Adipose tissue (tissue), 3 donors: ENCODE measurements around the gene POLR2L. TPM values are rescaled to one million over a fixed set of nuclear protein-coding genes. Genes with fewer than 3 reads are reported as not detected.

ENCODE experiments used
- H3K27ac ChIP-seq: one replicate; pipeline ENCODE4 v1.5.1; 2013; ENCODE audit warnings: low read depth, low read length
- WGBS, 3 donors: extraction: QIAGEN DNeasy Blood & Tissue Kit; methylation state at CpG; one replicate each; pipeline ENCODE4 v1.1.7; 2013; 5-methylcytosine and 5-hydroxymethylcytosine counted together
- polyA plus RNA-seq, 3 donors: library from polyadenylated mRNA; stranded (reverse); fragments of 200-250 nt; gene quantifications; one replicate each; pipeline ENCODE4 v1.2.3, GENCODE V29; 2013
- donor health status: healthy with polysubstance abuse.
- donor health status: Bipolar disorder and iron deficiency.
- donor health status: healthy.

Gene POLR2L
- polyA plus RNA-seq, 3 donors, result 126 to 454 (median 290) TPM

DNA sequence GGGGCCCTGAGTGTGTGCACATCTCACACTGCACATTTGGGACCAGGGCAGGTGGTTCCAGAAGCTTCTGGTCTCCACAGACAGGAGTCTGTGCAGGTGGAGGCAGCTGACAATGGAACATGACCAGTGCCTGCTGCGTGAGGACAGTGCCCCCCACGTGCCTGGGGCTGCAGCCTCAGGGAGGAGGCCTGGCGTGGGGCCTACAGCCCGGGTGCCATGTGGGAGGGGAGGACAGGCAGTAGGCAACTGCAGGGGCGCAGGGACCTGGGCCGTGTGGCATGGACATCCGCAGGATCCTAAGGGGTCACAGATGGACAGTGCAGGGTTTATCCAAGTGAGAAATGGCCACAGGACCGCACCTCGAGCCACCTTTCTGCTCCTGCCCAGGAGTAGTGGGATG is 29.1 kb upstream of the POLR2L start:
- 73 to 83% (median 75%) methylated on average over 9 of the region's 9 CpGs for WGBS, 3 donors

DNA sequence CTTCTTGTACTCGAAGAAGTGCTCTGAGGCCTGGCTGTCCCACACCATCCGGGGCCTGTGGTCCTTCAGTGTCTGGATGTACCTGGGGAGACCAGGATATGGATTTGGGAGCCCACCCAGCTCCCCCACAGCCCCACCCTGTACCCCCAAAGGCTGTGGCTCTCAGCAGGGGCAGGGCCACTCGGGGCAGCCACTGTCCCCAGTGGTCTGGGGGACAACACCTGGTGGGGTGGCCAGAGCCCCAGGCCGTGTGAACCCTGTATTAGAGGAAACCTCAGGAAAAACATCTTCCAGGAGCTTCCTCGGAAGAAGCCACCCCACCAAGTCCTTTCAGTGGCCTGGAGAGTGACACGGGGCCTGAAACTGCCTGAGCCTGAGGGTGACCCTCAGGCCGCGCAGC is 28.1 kb upstream of the POLR2L start:
- no peak overlapping the region for H3K27ac ChIP-seq
- 84 to 91% (median 88%) methylated on average over 8 of the region's 8 CpGs for WGBS, 3 donors

More for the DNA sequence above, 29.1 kb upstream of the POLR2L start:
- H3K27ac ChIP-seq, result no peak overlapping the region

DNA sequence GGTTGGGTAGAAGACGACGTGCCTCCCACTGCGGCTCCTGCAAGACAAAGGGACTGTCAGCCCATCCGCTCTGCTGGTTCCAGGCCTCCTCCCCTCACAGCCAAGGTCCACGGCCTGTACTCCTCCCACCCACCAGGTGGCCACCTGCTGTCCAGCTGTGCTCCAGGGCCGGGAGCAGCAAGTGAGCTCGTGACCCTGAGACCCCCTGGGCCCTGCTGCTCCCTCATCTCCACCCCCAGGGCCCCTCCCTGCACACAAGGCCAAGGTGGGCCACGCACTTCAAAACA is 27.7 kb upstream of the POLR2L start:
- 72 to 79% (median 73%) methylated on average over 8 of the region's 8 CpGs for WGBS, 3 donors
- H3K27ac ChIP-seq, result no peak overlapping the region

DNA sequence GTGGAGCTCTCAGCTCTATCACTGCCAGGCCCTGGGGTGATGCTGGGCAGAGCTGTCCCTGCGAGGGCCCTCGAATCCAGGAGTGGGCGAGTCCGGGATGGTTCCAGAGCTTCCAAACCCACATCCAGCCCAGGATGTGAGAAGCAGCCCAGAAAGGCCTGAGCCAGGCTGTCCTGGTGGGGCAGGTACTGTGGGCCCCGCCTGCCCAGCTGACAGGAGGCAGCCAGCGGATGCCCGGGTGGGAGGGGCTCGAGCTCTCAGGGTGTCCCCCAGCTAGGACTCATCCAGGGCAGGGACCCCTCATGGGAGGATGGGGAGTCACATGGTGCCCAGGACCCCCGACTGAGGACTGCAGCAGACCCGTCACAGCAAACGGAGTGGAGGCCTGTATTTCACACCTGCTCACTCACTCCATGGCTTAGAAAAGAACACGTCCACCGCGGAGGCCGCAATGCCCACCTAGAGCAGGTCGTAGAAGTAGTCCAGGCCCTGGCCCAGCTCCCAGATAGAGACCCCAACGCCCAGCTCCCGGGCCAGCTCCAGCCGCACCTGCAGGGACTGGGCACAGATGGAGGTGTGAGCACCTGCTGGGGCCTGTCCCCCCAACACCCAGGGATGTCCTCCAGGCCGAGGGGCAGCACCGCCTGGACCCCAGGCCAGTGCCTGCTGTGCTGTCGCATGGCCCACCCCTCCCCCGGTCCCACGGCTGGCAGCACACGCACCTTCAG is 27.2 kb upstream of the POLR2L start:
- WGBS, 3 donors, result 89 to 92% (median 89%) methylated on average over 23 to 25 of the region's 25 CpGs

DNA sequence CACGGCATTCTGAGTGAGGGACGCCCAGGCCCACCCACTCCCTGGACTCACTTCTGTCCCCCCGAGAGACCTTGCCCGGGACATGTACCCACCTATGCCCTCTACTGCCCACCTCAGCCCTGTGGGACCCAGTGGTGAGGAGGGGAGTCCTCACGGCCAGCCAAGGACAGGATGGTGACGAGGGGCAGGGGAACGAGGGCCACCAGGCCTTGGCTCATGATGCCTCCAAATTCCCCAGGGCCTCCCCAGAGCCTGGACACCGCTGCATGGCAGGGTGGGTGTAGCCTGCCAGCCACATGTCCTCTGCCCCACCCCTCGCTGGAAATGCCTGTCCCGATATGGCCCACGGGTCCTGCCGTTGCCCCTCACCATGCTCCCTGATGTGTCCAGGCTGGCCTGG is 26.5 kb upstream of the POLR2L start:
- H3K27ac ChIP-seq, result no peak overlapping the region
- 79 to 83% (median 80%) methylated on average over 12 of the region's 12 CpGs for WGBS, 3 donors

More for the DNA sequence above, 27.2 kb upstream of the POLR2L start:
- H3K27ac ChIP-seq, result no peak overlapping the region

DNA sequence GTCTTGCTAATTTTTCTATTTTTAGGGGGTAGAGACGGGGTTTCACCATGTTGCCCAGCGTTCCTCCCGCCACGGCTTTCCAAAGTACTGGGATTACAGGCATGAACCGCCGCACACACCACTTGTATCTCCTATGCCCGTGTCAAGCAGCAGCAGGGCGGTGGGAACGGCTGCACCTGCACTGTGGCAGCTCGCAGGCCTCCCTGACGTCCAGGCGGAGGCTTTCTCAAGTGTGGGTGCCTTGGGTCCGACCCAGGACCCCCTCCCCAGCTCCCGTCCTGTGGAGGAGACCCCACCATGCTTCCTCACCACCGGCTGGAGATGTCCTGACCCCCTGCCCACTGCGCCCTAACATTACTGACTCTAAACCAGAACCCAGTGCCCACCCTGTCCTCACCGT is 26.1 kb upstream of the POLR2L start:
- H3K27ac ChIP-seq, result no peak overlapping the region
- 40 to 89% (median 87%) methylated on average over 17 of the region's 17 CpGs for WGBS, 3 donors

DNA sequence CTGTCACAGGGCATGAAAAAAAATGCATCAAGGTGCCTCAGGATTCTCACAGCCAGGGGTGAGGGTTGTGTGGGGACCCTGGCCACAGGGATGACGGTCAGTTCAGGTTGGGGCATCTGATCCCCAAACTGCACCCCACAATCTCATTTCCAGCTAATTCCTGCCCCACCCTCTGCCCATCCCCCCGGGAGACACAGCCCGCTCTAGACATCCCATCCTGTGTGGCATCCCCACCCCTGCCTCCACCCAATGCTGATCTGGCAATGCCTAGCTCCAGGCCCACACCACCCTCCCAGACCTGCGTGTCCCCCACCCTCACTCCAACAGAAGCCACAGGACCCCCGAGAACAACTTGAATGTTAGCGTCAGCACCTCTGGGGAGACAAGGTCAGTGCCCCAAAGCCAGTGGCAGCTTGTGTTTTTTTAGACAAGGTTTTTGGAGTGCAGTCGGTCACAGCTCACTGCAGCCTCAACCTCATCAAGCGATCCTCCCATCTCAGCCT is 25.6 kb upstream of the POLR2L start:
- no peak overlapping the region for H3K27ac ChIP-seq
- WGBS, 3 donors, result 73 to 87% (median 85%) methylated on average over 8 of the region's 8 CpGs

DNA sequence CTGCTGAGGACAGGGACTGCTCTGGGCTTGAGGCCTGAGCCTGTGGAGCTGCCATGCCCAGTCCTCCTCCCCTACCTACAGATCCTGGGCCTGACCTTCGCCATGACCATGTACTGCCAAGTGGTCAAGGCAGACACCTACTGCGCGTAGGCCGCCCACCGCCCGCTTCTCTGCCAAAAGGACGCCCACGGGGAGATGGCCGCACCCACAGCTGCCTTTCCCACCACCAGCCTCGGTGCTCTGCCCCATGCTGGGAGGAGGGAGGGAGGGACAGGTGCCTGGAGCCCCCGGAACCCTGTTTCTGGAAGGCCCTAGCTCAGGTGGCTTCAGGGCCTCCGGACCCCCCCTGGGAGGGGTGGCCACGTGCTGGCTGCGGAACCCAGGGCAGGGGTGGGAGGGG is 24.2 kb upstream of the POLR2L start:
- H3K27ac ChIP-seq, result no peak overlapping the region
- WGBS, 3 donors, result 86 to 91% (median 91%) methylated on average over 12 to 14 of the region's 14 CpGs

DNA sequence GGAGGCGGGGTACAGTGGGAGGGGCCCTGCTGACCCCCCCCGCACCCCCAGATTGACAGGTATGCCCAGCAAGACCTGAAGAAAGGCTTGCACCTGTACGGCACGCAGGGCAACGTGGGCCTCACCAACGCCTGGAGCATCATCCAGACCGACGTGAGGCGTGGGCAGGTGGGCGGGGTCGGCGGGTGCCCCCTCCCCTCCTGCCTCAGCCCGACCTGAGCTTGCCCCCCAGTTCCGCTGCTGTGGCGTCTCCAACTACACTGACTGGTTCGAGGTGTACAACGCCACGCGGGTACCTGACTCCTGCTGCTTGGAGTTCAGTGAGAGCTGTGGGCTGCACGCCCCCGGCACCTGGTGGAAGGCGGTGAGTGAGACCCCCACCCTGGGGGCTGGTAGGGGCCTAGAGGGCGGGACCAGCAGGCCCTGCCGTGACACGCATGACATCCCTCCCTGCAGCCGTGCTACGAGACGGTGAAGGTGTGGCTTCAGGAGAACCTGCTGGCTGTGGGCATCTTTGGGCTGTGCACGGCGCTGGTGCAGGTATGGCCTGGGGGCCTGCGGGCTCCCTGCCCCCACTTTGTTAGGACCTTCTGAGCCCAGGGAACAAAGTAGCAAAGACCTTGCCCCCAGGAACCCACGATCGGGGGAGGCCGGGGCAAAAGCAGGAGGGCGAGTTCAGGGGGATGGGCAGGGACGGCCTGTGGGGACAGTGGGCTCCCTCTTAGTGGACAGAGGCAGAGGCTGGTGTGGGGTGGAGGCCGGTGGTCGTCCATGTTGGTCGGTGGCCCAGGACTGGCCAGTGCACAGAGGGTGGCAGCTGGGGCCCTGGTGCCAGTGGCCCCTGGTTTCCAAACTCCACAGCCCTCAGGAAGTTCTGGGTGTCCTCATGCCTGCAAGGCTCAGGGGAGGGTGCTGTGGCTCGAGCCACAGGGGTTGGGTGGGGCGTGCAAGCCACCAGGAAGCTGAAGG is 23.4 kb upstream of the POLR2L start:
- 81 to 84% (median 82%) methylated on average over 39 to 41 of the region's 41 CpGs for WGBS, 3 donors
- no peak overlapping the region for H3K27ac ChIP-seq

DNA sequence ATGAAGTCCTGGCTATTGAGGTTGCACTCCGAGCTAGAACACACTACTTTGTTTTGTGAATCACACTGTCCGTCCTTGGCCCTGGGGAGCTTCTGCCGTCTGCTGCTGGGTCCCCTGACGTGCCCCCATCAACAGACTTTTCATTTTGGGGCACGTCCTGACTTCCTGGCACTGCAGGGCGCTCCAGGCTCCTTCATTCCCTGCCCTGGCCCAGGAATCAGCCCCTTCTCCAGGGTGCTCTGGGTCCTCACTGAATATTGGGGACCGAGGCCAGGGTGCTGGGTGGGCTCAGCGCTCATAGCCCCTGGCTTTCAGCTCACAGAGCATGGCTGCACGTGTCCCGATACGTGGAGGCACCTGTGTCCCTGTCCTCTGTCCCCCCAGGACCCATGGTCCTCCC is 22.6 kb upstream of the POLR2L start:
- WGBS, 3 donors, result 89 to 94% (median 91%) methylated on average over 9 to 10 of the region's 11 CpGs
- no peak overlapping the region for H3K27ac ChIP-seq

DNA sequence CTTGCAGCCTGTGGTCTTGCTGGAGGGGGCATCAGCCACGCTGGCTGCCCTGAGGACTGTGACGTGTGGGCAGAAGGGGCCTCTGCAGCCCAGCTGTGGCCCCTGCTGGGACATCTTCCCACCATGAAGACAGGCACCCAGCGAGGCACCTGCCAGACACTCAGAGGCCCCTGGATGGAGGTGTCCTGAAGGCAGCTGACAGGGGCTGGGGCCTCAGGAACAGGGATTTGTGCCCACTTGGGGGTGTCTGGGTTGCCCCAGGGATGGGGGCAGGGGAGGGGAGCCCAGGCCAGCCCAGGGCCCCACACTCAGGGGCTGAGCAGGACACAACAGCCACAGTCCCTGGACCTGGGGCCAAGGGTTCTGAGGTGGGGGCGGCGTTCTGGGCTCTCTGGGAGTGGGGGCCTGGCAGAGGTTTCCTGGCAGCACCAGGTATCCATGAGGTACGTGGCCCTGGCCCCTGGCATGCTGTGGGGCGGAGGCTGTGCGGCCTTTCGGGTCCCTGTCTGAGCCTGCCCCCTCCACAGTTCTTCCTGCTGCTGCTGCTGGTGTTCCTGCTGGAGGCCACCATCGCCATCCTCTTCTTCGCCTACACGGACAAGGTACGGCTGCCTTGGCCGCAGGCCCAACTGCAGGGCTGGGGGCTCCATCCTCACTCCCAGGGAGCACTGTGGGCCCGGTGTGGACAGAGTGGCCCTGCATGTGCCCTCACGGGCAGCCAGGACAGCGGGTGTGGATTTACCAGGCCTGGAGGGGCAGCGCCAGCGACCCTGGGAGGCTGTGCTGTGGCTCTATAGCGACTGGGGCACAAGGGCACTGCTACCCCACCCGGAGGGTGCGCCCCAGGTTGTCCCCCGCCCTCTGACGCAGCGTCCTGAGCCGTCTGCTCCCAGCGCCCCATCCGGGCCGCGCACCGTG is 21.8 kb upstream of the POLR2L start:
- 90 to 95% (median 92%) methylated on average over 30 to 31 of the region's 31 CpGs for WGBS, 3 donors
- no peak overlapping the region for H3K27ac ChIP-seq

DNA sequence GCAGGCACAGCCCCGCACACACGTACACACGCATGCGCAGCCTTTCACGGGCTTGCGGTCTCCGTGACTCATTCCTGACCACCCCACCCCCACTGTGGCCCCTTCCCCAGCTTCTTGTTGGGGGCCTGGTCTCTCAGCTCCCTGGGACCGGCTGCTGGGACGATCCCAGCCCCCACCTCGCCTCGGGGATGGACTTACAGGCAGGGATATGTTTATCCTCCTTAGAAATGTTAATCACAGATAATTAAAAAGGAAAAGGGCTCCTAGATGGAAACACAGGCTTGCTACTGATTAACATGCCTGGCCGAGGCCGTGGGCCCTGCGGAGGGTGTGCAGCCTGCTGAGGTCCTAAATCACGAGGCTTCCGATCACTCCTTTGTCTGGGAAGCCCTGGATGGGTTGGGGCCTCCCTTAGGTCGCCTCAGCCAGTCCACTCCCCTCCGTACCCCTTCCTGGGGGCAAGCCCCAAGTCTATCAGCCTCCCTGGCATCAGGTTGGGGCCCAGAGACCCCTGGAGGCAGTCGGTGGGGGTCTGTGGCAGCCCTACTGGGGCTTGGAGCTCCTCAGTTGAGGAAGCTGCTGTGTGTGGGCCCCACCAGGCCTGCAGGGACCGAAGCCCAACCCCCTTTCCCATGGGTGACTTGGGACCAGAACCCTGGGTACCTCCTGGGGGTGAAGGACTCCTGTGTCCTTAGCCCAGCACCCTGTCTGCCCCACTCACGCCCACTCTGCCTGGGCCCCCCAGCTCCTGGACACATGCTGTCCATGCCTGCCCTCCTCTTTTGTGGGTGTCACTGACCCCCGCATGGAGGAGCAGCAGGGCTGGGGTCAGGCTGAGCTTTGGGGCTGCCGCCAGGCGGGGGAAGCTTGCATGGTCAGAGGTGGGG is 20.9 kb upstream of the POLR2L start:
- H3K27ac ChIP-seq, result no peak overlapping the region

DNA sequence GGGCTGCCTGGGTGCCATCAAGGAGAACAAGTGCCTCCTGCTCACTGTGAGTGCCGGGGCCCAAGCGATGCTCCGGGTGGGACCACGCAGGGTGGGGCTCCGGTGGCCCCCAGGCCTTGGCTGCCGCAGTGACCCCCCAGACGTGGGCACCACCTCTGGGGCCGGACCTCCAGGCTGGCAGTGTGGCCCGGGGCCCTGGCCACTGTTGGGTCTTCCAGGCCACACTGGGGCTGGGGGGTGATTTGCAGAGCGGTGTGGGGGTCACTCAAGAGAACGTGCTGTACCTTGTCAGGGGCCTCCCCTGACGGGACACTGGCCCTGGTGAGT is 20.3 kb upstream of the POLR2L start:
- WGBS, 3 donors, result 85 to 87% (median 85%) methylated on average over 11 to 12 of the region's 12 CpGs
- H3K27ac ChIP-seq, result no peak overlapping the region

More for the DNA sequence above, 20.9 kb upstream of the POLR2L start:
- WGBS, 3 donors, result 78 to 88% (median 83%) methylated on average over 24 of the region's 24 CpGs

DNA sequence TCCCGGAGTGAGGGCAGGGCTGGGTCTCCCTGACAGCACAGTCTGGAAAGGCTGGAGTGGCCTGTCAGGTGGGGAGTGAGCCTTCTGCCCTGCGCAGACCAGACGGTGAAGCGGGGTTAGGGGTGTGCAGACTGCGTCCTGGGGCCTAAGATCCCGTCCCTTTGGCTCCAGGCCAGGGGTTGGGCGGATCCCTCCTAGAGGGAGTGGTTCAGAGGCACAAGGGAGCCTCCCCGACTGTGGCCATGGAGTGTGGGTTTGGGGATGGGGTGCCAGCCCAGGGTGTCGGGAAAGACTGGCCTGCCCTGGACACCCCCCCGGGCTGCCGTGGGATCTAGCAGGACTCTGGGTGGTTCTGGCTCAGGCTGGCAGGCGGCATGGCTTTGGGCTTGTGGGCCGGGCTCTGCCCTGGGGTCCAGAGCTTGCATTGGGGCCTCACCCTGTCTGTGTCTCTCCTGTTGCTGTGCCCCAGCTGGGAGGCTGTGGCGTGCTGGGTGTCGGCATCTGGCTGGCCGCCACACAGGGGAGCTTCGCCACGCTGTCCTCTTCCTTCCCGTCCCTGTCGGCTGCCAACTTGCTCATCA is 19.8 kb upstream of the POLR2L start:
- no peak overlapping the region for H3K27ac ChIP-seq
- WGBS, 3 donors, result 64 to 68% (median 65%) methylated on average over 19 to 20 of the region's 20 CpGs

DNA sequence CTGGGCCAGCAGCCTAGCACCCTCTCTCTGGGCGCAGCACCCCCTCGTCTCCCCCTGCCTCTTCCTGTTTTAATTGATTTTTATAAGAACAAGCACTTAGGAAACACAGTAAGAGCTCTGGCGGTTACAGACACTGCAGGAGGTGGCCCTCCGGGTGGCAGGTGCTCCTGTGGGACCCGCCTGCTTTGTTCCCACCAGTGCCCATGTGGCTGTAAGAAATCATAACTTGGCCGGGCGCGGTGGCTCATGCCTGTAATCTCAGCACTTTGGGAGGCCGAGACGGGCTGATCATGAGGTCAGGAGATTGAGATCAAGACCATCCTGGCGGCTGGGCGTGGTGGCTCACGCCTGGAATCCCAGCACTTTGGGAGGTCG is 18.8 kb upstream of the POLR2L start:
- no peak overlapping the region for H3K27ac ChIP-seq

DNA sequence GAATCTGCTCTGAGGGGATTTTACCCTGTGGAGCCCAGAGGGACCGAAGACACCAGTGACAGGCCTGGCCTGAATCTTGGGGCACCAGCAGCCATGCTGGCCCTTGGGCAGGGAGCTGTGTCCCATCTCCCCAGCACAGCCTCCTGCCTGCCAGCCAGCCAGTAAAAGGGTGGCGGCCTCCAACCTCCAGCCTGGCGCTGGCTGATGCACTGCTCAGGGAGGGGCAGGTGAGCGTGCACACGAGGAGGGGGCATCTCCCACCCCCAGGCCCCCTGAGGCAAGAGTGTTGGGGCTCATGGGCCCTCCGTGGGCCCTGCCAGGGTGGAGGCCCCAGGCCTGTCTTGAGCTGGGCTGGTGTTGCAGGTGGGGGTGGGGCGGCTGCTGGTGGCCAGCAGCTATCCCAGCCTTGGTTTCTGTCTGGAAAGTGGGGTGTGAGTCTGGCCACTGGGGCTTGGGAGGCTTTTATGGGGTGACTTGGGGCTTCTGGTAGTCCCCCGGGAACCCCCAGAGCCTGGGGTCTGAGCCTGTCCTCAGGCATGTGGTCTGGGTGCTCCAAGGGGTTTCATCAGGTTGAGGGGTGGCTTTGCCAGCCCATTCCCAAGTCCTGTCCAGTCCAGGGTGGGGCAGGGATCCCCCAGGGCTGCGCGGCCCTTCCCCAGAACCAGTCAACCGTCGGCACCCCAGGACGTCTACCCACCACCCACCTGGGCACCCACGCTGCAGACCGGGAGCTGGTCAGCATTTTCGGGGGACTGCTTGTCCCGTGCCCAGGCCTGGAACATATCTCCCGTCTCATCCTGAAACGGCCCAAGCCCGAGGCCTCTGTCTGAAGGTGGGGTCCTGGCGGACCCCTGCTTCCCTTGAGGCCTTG is 18.1 kb upstream of the POLR2L start:
- 83 to 86% (median 85%) methylated on average over 20 to 21 of the region's 21 CpGs for WGBS, 3 donors
- H3K27ac ChIP-seq, result no peak overlapping the region

More for the DNA sequence above, 18.8 kb upstream of the POLR2L start:
- WGBS, 3 donors, result 83 to 92% (median 91%) methylated on average over 14 of the region's 14 CpGs
